ENCODE measurements around the gene AIFM3. TPM values are rescaled to one million over a fixed set of nuclear protein-coding genes. Genes with fewer than 3 reads are reported as not detected.

The AIFM3 gene
- total RNA-seq, 1 experiment from 2014 or later = not detected

- no peak overlapping the region for H3K27ac ChIP-seq
- peaks cover 24% of the 10 kb centered on the region for H3K4me1 ChIP-seq (replicated peaks)
- no peak for DNase-seq (ENCODE audit: low read depth in 1 of 2, low spot score in 2 of 2)
- no peak overlapping the region for H3K4me3 ChIP-seq
- peaks cover 15% of the 10 kb centered on the region for H3K36me3 ChIP-seq
- H3K27me3 ChIP-seq (replicated peaks) = no peaks in the 10 kb centered on the region
- peaks cover 10% of the 10 kb centered on the region; the same call in 1 of the 2 replicates for H3K9me3 ChIP-seq (replicated peaks)
Measured at GRCh38 chr22:20979940-20980453, 12.9 kb downstream of the AIFM3 start.

GRCh38 chr22:20980523-20980922 lies 13.5 kb downstream of the AIFM3 start:
- Histone ChIP-seq H3K4me1 (replicated peaks) (peaks cover 24% of the 10 kb centered on the region), H3K27ac (no peak overlapping the region), H3K4me3 (no peak overlapping the region), H3K27me3 (replicated peaks) (no peaks in the 10 kb centered on the region), H3K36me3 (peaks cover 15% of the 10 kb centered on the region), H3K9me3 (replicated peaks) (peaks cover 10% of the 10 kb centered on the region; the same call in 1 of the 2 replicates)
- DNase-seq (ENCODE audit: low read depth in 1 of 2, low spot score in 2 of 2) = no peak

GRCh38 chr22:20980938-20981722 lies 14.1 kb downstream of the AIFM3 start:
- peak overlapping the region; percentile 64 for H3K27ac ChIP-seq
- H3K4me3 ChIP-seq = peak overlapping the region; percentile 91
- H3K9me3 ChIP-seq (replicated peaks) = peaks cover 10% of the 10 kb centered on the region; the same call in 1 of the 2 replicates
- DNase-seq (ENCODE audit: low read depth in 1 of 2, low spot score in 2 of 2) = no peak
- H3K4me1 ChIP-seq (replicated peaks) = peaks cover 24% of the 10 kb centered on the region
- H3K36me3 ChIP-seq = peaks cover 18% of the 10 kb centered on the region
- H3K27me3 ChIP-seq (replicated peaks) = no peaks in the 10 kb centered on the region

- H3K4me3 ChIP-seq = peak within 1 kb of the TSS; percentile 91
- H3K27ac ChIP-seq = peak within 1 kb of the TSS; percentile 64
- peaks cover 24% of the 10 kb centered on the region for H3K4me1 ChIP-seq (replicated peaks)
- peak; percentile 81 to 90 for DNase-seq (ENCODE audit: low read depth in 1 of 2, low spot score in 2 of 2)
- H3K36me3 ChIP-seq = peaks cover 22% of the 10 kb centered on the region
- no peaks in the 10 kb centered on the region for H3K27me3 ChIP-seq (replicated peaks)
- H3K9me3 ChIP-seq (replicated peaks) = peaks cover 10% of the 10 kb centered on the region; the same call in 1 of the 2 replicates
Measured at GRCh38 chr22:20981787-20982562, 14.9 kb downstream of the AIFM3 start, which contains the start of gene LZTR1. Gene LZTR1 (plus strand): TSS chr22:20982297. CDS start chr22:20982372, 75 bp downstream.

- peaks cover 24% of the 10 kb centered on the region for H3K36me3 ChIP-seq
- H3K4me3 ChIP-seq = peak overlapping the region; percentile 91
- H3K27ac ChIP-seq = peak overlapping the region; percentile 64
- peaks cover 24% of the 10 kb centered on the region for H3K4me1 ChIP-seq (replicated peaks)
- DNase-seq (ENCODE audit: low read depth in 1 of 2, low spot score in 2 of 2) = no peak
- peaks cover 10% of the 10 kb centered on the region; the same call in 1 of the 2 replicates for H3K9me3 ChIP-seq (replicated peaks)
- no peaks in the 10 kb centered on the region for H3K27me3 ChIP-seq (replicated peaks)
Measured at GRCh38 chr22:20982563-20982882, 15.5 kb downstream of the AIFM3 start.

GRCh38 chr22:20983081-20983771 lies 16.2 kb downstream of the AIFM3 start:
- peaks cover 31% of the 10 kb centered on the region for H3K36me3 ChIP-seq
- H3K9me3 ChIP-seq (replicated peaks) = peaks cover 10% of the 10 kb centered on the region; the same call in 1 of the 2 replicates
- H3K4me3 ChIP-seq = peak overlapping the region; percentile 91
- peaks cover 24% of the 10 kb centered on the region for H3K4me1 ChIP-seq (replicated peaks)
- H3K27me3 ChIP-seq (replicated peaks) = no peaks in the 10 kb centered on the region
- no peak overlapping the region for H3K27ac ChIP-seq
- DNase-seq (ENCODE audit: low read depth in 1 of 2, low spot score in 2 of 2) = no peak

GRCh38 chr22:20985720-20986119 lies 18.7 kb downstream of the AIFM3 start:
- DNase-seq (ENCODE audit: low read depth in 1 of 2, low spot score in 2 of 2) = no peak

GRCh38 chr22:20986365-20986764 lies 19.3 kb downstream of the AIFM3 start:
- Histone ChIP-seq H3K36me3 (peaks cover 47% of the 10 kb centered on the region), H3K27me3 (replicated peaks) (no peaks in the 10 kb centered on the region)

More at GRCh38 chr22:20985720-20986119, 18.7 kb downstream of the AIFM3 start:
- no peaks in the 10 kb centered on the region for H3K27me3 ChIP-seq (replicated peaks)
- H3K4me3 ChIP-seq = no peak overlapping the region
- peaks cover 24% of the 10 kb centered on the region for H3K4me1 ChIP-seq (replicated peaks)
- peaks cover 4% of the 10 kb centered on the region; the same call in 1 of the 2 replicates for H3K9me3 ChIP-seq (replicated peaks)
- no peak overlapping the region for H3K27ac ChIP-seq
- peaks cover 40% of the 10 kb centered on the region for H3K36me3 ChIP-seq

GRCh38 chr22:20987375-20987774 lies 20.3 kb downstream of the AIFM3 start:
- Histone ChIP-seq H3K36me3 (peaks cover 51% of the 10 kb centered on the region), H3K9me3 (replicated peaks) (no peaks in the 10 kb centered on the region), H3K27ac (no peak overlapping the region), H3K4me3 (no peak overlapping the region), H3K4me1 (replicated peaks) (peaks cover 9% of the 10 kb centered on the region), H3K27me3 (replicated peaks) (no peaks in the 10 kb centered on the region)
- no peak for DNase-seq (ENCODE audit: low read depth in 1 of 2, low spot score in 2 of 2)

More at GRCh38 chr22:20986365-20986764, 19.3 kb downstream of the AIFM3 start:
- peaks cover 19% of the 10 kb centered on the region for H3K4me1 ChIP-seq (replicated peaks)
- no peak overlapping the region for H3K4me3 ChIP-seq
- no peak for DNase-seq (ENCODE audit: low read depth in 1 of 2, low spot score in 2 of 2)
- H3K27ac ChIP-seq = no peak overlapping the region
- H3K9me3 ChIP-seq (replicated peaks) = peaks cover 4% of the 10 kb centered on the region; the same call in 1 of the 2 replicates

- Histone ChIP-seq H3K36me3 (peaks cover 54% of the 10 kb centered on the region), H3K27me3 (replicated peaks) (no peaks in the 10 kb centered on the region), H3K9me3 (replicated peaks) (no peaks in the 10 kb centered on the region), H3K4me1 (replicated peaks) (no peaks in the 10 kb centered on the region), H3K4me3 (no peak overlapping the region), H3K27ac (no peak overlapping the region)
- DNase-seq (ENCODE audit: low read depth in 1 of 2, low spot score in 2 of 2) = no peak
Measured at GRCh38 chr22:20988573-20989322, 21.7 kb downstream of the AIFM3 start.

GRCh38 chr22:20989323-20990138 lies 22.5 kb downstream of the AIFM3 start:
- Histone ChIP-seq H3K27ac (no peak overlapping the region), H3K36me3 (peaks cover 51% of the 10 kb centered on the region), H3K4me3 (no peak overlapping the region), H3K9me3 (replicated peaks) (no peaks in the 10 kb centered on the region), H3K4me1 (replicated peaks) (no peaks in the 10 kb centered on the region), H3K27me3 (replicated peaks) (no peaks in the 10 kb centered on the region)
- no peak for DNase-seq (ENCODE audit: low read depth in 1 of 2, low spot score in 2 of 2)

Measured in SJSA1 (cell line).